Measurements from ENCODE around the gene MDH2. TPM values are rescaled to one million over a fixed set of nuclear protein-coding genes. Genes with fewer than 3 reads are reported as not detected.
"Not testable (repeated sequence)": the region's sequence is repeated elsewhere in the genome, so short reads cannot be mapped to it uniquely, and the experiment has no call there.

Gene MDH2
- total and polyA plus RNA-seq, 2 of the 4 experiments (the other 2 are of a cell fraction): 55.4 to 206 TPM

DNA sequence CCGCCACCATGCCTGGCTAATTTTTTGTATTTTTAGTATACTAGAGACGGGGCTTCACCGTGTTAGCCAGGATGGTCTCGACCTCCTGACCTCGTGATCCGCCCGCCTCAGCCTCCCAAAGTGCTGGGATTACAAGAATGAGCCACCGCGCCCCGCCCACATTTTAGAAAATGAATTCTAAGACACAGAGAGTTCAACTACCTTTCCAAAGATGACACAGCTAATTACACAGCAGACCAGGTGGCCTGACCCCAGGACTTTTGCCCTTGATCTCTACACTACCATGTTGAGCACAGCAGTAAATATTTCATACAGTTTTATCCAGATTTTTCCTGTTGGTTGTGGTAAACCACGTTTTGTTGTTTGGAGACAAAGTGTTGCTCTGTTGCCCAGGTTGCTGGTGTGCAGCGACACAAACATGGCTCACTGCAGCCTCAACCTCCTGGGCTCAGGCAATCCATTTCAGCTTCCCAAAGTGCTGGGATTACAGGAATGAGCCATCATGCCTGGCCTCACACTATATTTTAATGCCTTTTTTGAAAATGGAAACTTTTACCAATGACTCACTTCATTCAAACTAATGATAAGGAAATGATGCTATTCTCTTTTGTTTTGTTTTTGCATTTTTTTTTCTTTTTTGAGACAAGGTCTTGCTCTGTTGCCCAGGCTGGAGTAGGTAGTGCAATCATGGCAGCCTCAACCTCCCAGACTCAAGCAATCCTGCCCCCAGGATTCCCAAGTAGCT lies 54.0 kb downstream of the MDH2 start:
- H4K20me1 ChIP-seq (ENCODE audit: insufficient read depth, low read length); H3K27me3 ChIP-seq (ENCODE audit: control insufficient read depth, insufficient read depth, low read length); H3K4me3 ChIP-seq (ENCODE audit: insufficient read depth, low read depth, low read length); POLR2A ChIA-PET (ENCODE audit: unreplicated experiment); H2BK15ac ChIP-seq (ENCODE audit: low read depth, low read length); H3K56ac ChIP-seq (ENCODE audit: extremely low read depth, insufficient read depth, low read length); H3K4me1 ChIP-seq (ENCODE audit: control insufficient read depth, insufficient read depth, low read length); H3K36me3 ChIP-seq (ENCODE audit: control insufficient read depth, insufficient read depth, low read length); H3K9me3 ChIP-seq (ENCODE audit: control insufficient read depth, insufficient read depth, low read length); H4K5ac ChIP-seq (ENCODE audit: low read depth, low read length); H3K9ac ChIP-seq (ENCODE audit: low read depth, low read length); H3K18ac ChIP-seq (ENCODE audit: low read depth, low read length); dilution Hi-C loops (cut with HindIII; ENCODE audit: low sequenced_read_pairs, unreplicated experiment); H2AK9ac ChIP-seq (replicated peaks; ENCODE audit: low read depth, low read length, poor library complexity); H3K79me1 ChIP-seq (ENCODE audit: low read depth in 1 of 2, low read length in 2 of 2); H3K4me2 ChIP-seq (ENCODE audit: low read depth, low read length); intact Hi-C loops (cut with micrococcal nuclease); H3K27ac ChIP-seq (ENCODE audit: insufficient read depth, low read length); BruUV-seq (replicated peaks); H2AK5ac ChIP-seq (ENCODE audit: low read depth, low read length); H3K9me1 ChIP-seq (ENCODE audit: insufficient read depth, low read length); in situ Hi-C loops (cut with MboI; ENCODE audit: low sequenced_read_pairs): not testable (repeated sequence)
- Histone ChIP-seq H2BK120ac (ENCODE audit: low read depth, low read length) (peak overlapping the region; percentile 35; the same call in 1 of the 2 replicates), H4K8ac (ENCODE audit: low read depth in 2 of 2, low read length in 2 of 2) (peak overlapping the region in 1 of 2 experiments; percentile 13; a peak in 1 of 4 replicates), H2AFZ (replicated peaks; ENCODE audit: low read length, poor library complexity) (peak overlapping the region; percentile 53), H3K4ac (ENCODE audit: low read depth, low read length) (peak overlapping the region; percentile 34), H3K14ac (replicated peaks; ENCODE audit: low read depth, low read length) (peak overlapping the region; percentile 42; the same call in 1 of the 2 replicates), H4K91ac (ENCODE audit: insufficient read depth, low read depth, low read length) (peak overlapping the region; percentile 70; the same call in 1 of the 2 replicates), H3K23ac (ENCODE audit: low read depth, low read length) (peak overlapping the region; percentile 24; the same call in 1 of the 2 replicates), H2BK20ac (ENCODE audit: low read depth, low read length) (peak overlapping the region; percentile 58; the same call in 1 of the 2 replicates), H2BK5ac (ENCODE audit: low read depth, low read length, poor library complexity, severe bottlenecking) (peak overlapping the region; percentile 2)
- CTCF ChIA-PET: interaction anchor here (0.6 kb wide), 1 partner anchor 1352 kb away, joined by 3 read pairs; no protein-coding TSS in a partner anchor
- WGBS, 2 experiments (ENCODE audit: extremely low coverage in 2 of 2, insufficient read length in 1 of 2): 89% methylated on average over 6 of the region's 12 CpGs; no CpG with 5 or more reads in 1 of the 2 experiments
- ATAC-seq (ENCODE audit: low read depth) (peak; percentile 81), DNase-seq (peak; percentile 37)
- 0 out of 2 replicates have a peak, but pooled peaks have one; percentile 23 for TF ChIP-seq FOS (IDR thresholded peaks at IDR 0.05; ENCODE audit: low read depth, low read length)

DNA sequence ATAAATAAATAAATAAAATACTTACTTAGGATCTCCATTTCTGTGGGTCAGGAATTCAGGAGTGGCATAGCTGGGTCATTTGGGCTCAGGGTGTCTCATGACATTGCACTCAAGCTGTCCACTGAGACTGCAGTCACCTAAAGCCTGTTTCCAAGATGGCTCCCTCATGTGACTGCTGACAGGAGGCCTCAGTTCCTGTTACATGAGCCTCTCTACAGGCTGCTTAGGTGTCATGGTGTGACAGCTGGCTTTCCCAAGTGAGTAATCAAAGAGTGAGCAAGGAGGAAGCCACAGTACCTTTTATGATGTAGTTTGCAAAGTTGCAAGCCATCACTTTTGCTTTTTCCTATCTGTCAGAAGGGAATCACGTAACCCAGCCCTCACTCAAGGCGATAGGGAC lies 55.9 kb downstream of the MDH2 start:
- H3K4ac ChIP-seq (ENCODE audit: low read depth, low read length); H2AK5ac ChIP-seq (ENCODE audit: low read depth, low read length); H4K5ac ChIP-seq (ENCODE audit: low read depth, low read length); H3K23ac ChIP-seq (ENCODE audit: low read depth, low read length); H3K56ac ChIP-seq (ENCODE audit: extremely low read depth, insufficient read depth, low read length); ATAC-seq (ENCODE audit: low read depth); H3K27me3 ChIP-seq (ENCODE audit: control insufficient read depth, insufficient read depth, low read length); H3K36me3 ChIP-seq (ENCODE audit: control insufficient read depth, insufficient read depth, low read length); H3K4me2 ChIP-seq (ENCODE audit: low read depth, low read length); H3K14ac ChIP-seq (replicated peaks; ENCODE audit: low read depth, low read length); H3K9me1 ChIP-seq (ENCODE audit: insufficient read depth, low read length); intact Hi-C loops (cut with micrococcal nuclease); dilution Hi-C loops (cut with HindIII; ENCODE audit: low sequenced_read_pairs, unreplicated experiment); H3K79me1 ChIP-seq (ENCODE audit: low read depth in 1 of 2, low read length in 2 of 2); H3K4me1 ChIP-seq (ENCODE audit: control insufficient read depth, insufficient read depth, low read length); H2AFZ ChIP-seq (replicated peaks; ENCODE audit: low read length, poor library complexity); DNase-seq; POLR2A ChIA-PET (ENCODE audit: unreplicated experiment); H3K9me3 ChIP-seq (ENCODE audit: control insufficient read depth, insufficient read depth, low read length); H2AK9ac ChIP-seq (replicated peaks; ENCODE audit: low read depth, low read length, poor library complexity); H4K8ac ChIP-seq (ENCODE audit: low read depth in 2 of 2, low read length in 2 of 2); H3K9ac ChIP-seq (ENCODE audit: low read depth, low read length); H2BK5ac ChIP-seq (ENCODE audit: low read depth, low read length, poor library complexity, severe bottlenecking); in situ Hi-C loops (cut with MboI; ENCODE audit: low sequenced_read_pairs); H2BK20ac ChIP-seq (ENCODE audit: low read depth, low read length); H2BK15ac ChIP-seq (ENCODE audit: low read depth, low read length); H4K91ac ChIP-seq (ENCODE audit: insufficient read depth, low read depth, low read length); H3K4me3 ChIP-seq (ENCODE audit: insufficient read depth, low read depth, low read length); H2BK120ac ChIP-seq (ENCODE audit: low read depth, low read length); CTCF ChIA-PET; H3K27ac ChIP-seq (ENCODE audit: insufficient read depth, low read length); H4K20me1 ChIP-seq (ENCODE audit: insufficient read depth, low read length); H3K18ac ChIP-seq (ENCODE audit: low read depth, low read length); BruUV-seq (replicated peaks): not testable (repeated sequence)
- WGBS, 2 experiments (ENCODE audit: extremely low coverage in 2 of 2, insufficient read length in 1 of 2): no CpG with 5 or more reads among the region's 2 CpGs
